HCT116 (cell line): Measurements from ENCODE around the gene SASS6.

ENCODE experiments used
- CTCF ChIP-seq, 3 experiments: fragments of 200-600 bp in 1 of 3; sonication (generic) in 1 of 3; IDR thresholded peaks in 2 of 3; conservative IDR thresholded peaks in 1 of 3; 2 replicates each; pipeline ENCODE4 v1.5.1; 2012 to 2017; ENCODE audit warnings: low read depth in 2 of 3, low read length in 2 of 3, antibody characterized with exemption in 1 of 3, borderline replicate concordance in 1 of 3, control low read depth in 1 of 3, mild to moderate bottlenecking in 1 of 3, mixed read lengths in 1 of 3, mixed run types in 1 of 3, moderate library complexity in 1 of 3; ENCODE audit not compliant: insufficient read depth in 1 of 3
- ZNF274 ChIP-seq: fragments of 200-500 bp; sonication (Bioruptor generic); IDR thresholded peaks from 2 replicates; pipeline ENCODE4 v1.6.1; 2014; ENCODE audit warnings: mild to moderate bottlenecking, low read depth, low read length, inconsistent platforms

- TF ChIP-seq CTCF (IDR thresholded peaks at IDR 0.05 in 2 of 3, conservative IDR thresholded peaks at IDR 0.05 in 1 of 3; ENCODE audit: borderline replicate concordance in 1 of 3, insufficient read depth in 1 of 3, low read depth in 2 of 3, low read length in 2 of 3) (no peak), ZNF274 (no peak)
Measured at GRCh38 chr1:100053727-100054126, 79.0 kb downstream of the SASS6 start.
